H9 (cell line): ENCODE results near the gene PRRX1. TPM values are rescaled to one million over a fixed set of nuclear protein-coding genes. Genes with fewer than 3 reads are reported as not detected.

Experiments used
- DNase-seq: peaks from one replicate; pipeline ENCODE4 v3.0.0-alpha.2; 2017
- H2AFZ ChIP-seq: one replicate; pipeline ENCODE4 v1.6.1; 2013; ENCODE audit warnings: mild to moderate bottlenecking, low read length, control low read depth, moderate library complexity
- H2AK5ac ChIP-seq: 2 replicates; pipeline ENCODE4 v1.6.1; 2013; ENCODE audit warnings: low read length, control low read depth, mixed read lengths; ENCODE audit not compliant: insufficient read length
- H2BK120ac ChIP-seq: one replicate; pipeline ENCODE4 v1.6.1; 2013; ENCODE audit warnings: low read depth, mild to moderate bottlenecking, low read length, control low read depth, inconsistent platforms; ENCODE audit not compliant: poor library complexity, severe bottlenecking
- H2BK12ac ChIP-seq: 2 replicates; pipeline ENCODE4 v1.6.1; 2013; ENCODE audit warnings: low read length, control low read depth, mixed read lengths, low read depth; ENCODE audit not compliant: insufficient read length
- H2BK15ac ChIP-seq: 2 replicates; pipeline ENCODE4 v1.6.1; 2013; ENCODE audit warnings: low read depth, low read length, control low read depth
- H2BK20ac ChIP-seq: one replicate; pipeline ENCODE4 v1.6.1; 2013; ENCODE audit warnings: low read depth, mild to moderate bottlenecking, low read length, control low read depth, inconsistent platforms; ENCODE audit not compliant: poor library complexity, severe bottlenecking
- H2BK5ac ChIP-seq: 2 replicates; pipeline ENCODE4 v1.6.1; 2013; ENCODE audit warnings: low read length, control low read depth, mixed read lengths; ENCODE audit not compliant: insufficient read length
- H3K14ac ChIP-seq: 2 replicates; pipeline ENCODE4 v1.6.1; 2013; ENCODE audit warnings: low read length, control low read depth; ENCODE audit not compliant: insufficient read depth
- H3K18ac ChIP-seq: 2 replicates; pipeline ENCODE4 v1.6.1; 2013; ENCODE audit warnings: low read depth, mild to moderate bottlenecking, mixed read lengths, low read length, control low read depth; ENCODE audit not compliant: insufficient read length
- H3K23ac ChIP-seq: 2 replicates; pipeline ENCODE4 v1.6.1; 2013; ENCODE audit warnings: low read length, control low read depth, mixed read lengths, low read depth; ENCODE audit not compliant: insufficient read length
- H3K23me2 ChIP-seq: 2 replicates; pipeline ENCODE4 v1.6.1; 2013; ENCODE audit warnings: low read depth, mild to moderate bottlenecking, mixed read lengths, low read length, control low read depth; ENCODE audit not compliant: insufficient read length, poor library complexity, severe bottlenecking
- H3K27ac ChIP-seq: 2 replicates; pipeline ENCODE4 v1.5.1; 2013; ENCODE audit warnings: low read length, control low read depth, mixed read lengths, low read depth; ENCODE audit not compliant: insufficient read length
- H3K27me3 ChIP-seq: 2 replicates; pipeline ENCODE4 v1.6.1; 2013; ENCODE audit warnings: low read length, control low read depth, inconsistent platforms; ENCODE audit not compliant: insufficient read depth
- H3K4ac ChIP-seq: 2 replicates; pipeline ENCODE4 v1.6.1; 2013; ENCODE audit warnings: low read depth, mild to moderate bottlenecking, control low read depth, inconsistent platforms, low read length, moderate library complexity
- H3K4me1 ChIP-seq: 2 replicates; pipeline ENCODE4 v1.6.1; 2013; ENCODE audit warnings: low read length, control low read depth, inconsistent platforms; ENCODE audit not compliant: insufficient read depth
- H3K4me2 ChIP-seq: 2 replicates; pipeline ENCODE4 v1.6.1; 2013; ENCODE audit warnings: low read length, control low read depth, mixed read lengths; ENCODE audit not compliant: insufficient read length, insufficient read depth
- H3K56ac ChIP-seq: 2 replicates; pipeline ENCODE4 v1.6.1; 2013; ENCODE audit warnings: low read depth, mild to moderate bottlenecking, mixed read lengths, low read length, control low read depth; ENCODE audit not compliant: insufficient read length
- H3K79me1 ChIP-seq: 2 replicates; pipeline ENCODE4 v1.6.1; 2013; ENCODE audit warnings: low read depth, mild to moderate bottlenecking, moderate library complexity, low read length, control low read depth, inconsistent platforms; ENCODE audit not compliant: insufficient read depth, poor library complexity, severe bottlenecking
- H3K79me2 ChIP-seq: 2 replicates; pipeline ENCODE4 v1.6.1; 2013; ENCODE audit warnings: low read length, control low read depth, inconsistent platforms; ENCODE audit not compliant: insufficient read depth
- H3K9ac ChIP-seq: 2 replicates; pipeline ENCODE4 v1.6.1; 2013; ENCODE audit warnings: low read length, control low read depth, mixed read lengths; ENCODE audit not compliant: insufficient read length; ENCODE audit errors: extremely low read depth
- H3K9me3 ChIP-seq: one replicate; pipeline ENCODE4 v1.6.1; 2013; ENCODE audit warnings: low read depth, low read length, inconsistent platforms; ENCODE audit not compliant: control insufficient read depth
- H3T11ph ChIP-seq: one replicate; pipeline ENCODE4 v1.6.1; 2013; ENCODE audit warnings: mild to moderate bottlenecking, low read length, control low read depth, inconsistent platforms
- H4K20me1 ChIP-seq: one replicate; pipeline ENCODE4 v1.6.1; 2013; ENCODE audit not compliant: control insufficient read depth, insufficient read length, insufficient read depth
- H4K5ac ChIP-seq: 2 replicates; pipeline ENCODE4 v1.6.1; 2013; ENCODE audit warnings: low read depth, mild to moderate bottlenecking, mixed read lengths, low read length, control low read depth; ENCODE audit not compliant: insufficient read length
- H4K8ac ChIP-seq: replicated peaks from 2 replicates; pipeline ENCODE4 v1.6.1; 2013; ENCODE audit warnings: low read length, control low read depth, mixed read lengths, low read depth; ENCODE audit not compliant: insufficient read length
- H4K91ac ChIP-seq: 2 replicates; pipeline ENCODE4 v1.6.1; 2013; ENCODE audit warnings: low read depth, mild to moderate bottlenecking, moderate library complexity, mixed read lengths, low read length, control low read depth; ENCODE audit not compliant: insufficient read length
- H3K27ac Mint-ChIP-seq, 3 experiments: 2 replicates in 2 of 3; 3 replicates in 1 of 3; pipeline ENCODE4 v1.8.0; 2020 to 2021; ENCODE audit warnings: mixed read lengths in 3 of 3, mild to moderate bottlenecking in 1 of 3, moderate library complexity in 1 of 3
- H3K27me3 Mint-ChIP-seq: 2 replicates; pipeline ENCODE4 v1.8.0; 2021; ENCODE audit warnings: low read depth, mild to moderate bottlenecking, moderate library complexity, mixed read lengths
- H3K36me3 Mint-ChIP-seq, 3 experiments: 2 replicates in 2 of 3; 3 replicates in 1 of 3; pipeline ENCODE4 v1.8.0; 2020 to 2021; ENCODE audit warnings: low read depth in 3 of 3, mixed read lengths in 3 of 3; ENCODE audit not compliant: insufficient read depth in 1 of 3
- H3K4me1 Mint-ChIP-seq, 2 experiments: 2 replicates each; pipeline ENCODE4 v1.8.0; 2020; ENCODE audit warnings: mixed read lengths in 2 of 2
- H3K4me3 Mint-ChIP-seq, 2 experiments: 2 replicates in 1 of 2; 3 replicates in 1 of 2; pipeline ENCODE4 v1.8.0; 2020 to 2021; ENCODE audit warnings: mild to moderate bottlenecking in 2 of 2, mixed read lengths in 2 of 2, moderate library complexity in 1 of 2
- H3K9me3 Mint-ChIP-seq, 2 experiments: 2 replicates in 1 of 2; 3 replicates in 1 of 2; pipeline ENCODE4 v1.8.0; 2020; ENCODE audit warnings: mild to moderate bottlenecking in 2 of 2, mixed read lengths in 2 of 2, moderate library complexity in 1 of 2
- WGBS: extraction: QIAGEN DNeasy Blood & Tissue Kit; methylation state at CpG from one replicate; pipeline ENCODE4 v1.1.7; 2013; ENCODE audit warnings: missing lambda C conversion rate, low lambda C conversion rate, mixed read lengths; ENCODE audit not compliant: insufficient read length; ENCODE audit errors: extremely low coverage; 5-methylcytosine and 5-hydroxymethylcytosine counted together
- total RNA-seq: library from RNA; stranded (reverse); gene quantifications from 2 replicates; pipeline ENCODE4 v1.2.1, GENCODE V29; 2021
- TF ChIP-seq, protein P1 (sequence below): fragments of 200-600 bp; sonication (generic); conservative IDR thresholded peaks from 3 replicates; pipeline ENCODE4 v1.8.0; 2021; ENCODE audit warnings: antibody characterized with exemption, mild to moderate bottlenecking

Gene PRRX1
- total RNA-seq, 1 experiment from 2014 or later, result not detected

DNA sequence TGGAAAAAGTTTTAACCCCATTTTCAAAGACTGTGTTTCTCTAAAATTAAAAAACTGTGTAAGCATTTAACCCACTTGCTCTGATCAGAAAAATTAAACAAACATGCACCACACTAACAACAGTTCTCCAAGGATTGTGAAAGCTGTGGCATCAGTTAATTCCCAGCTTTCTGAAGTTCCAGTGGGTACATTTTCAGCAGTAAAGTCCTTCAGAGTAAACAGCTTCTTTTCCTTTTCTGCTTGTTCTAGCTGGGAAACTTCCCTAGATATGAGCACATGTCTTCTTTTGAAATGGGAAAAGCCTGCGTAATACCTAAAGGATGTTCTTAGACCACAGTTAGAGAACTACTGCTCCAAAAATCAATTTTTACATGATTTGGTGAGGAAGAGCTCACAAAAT is 11.1 kb downstream of the PRRX1 start:
- H3K4ac ChIP-seq, result no peak overlapping the region
- no peak overlapping the region for H3K56ac ChIP-seq
- H2BK20ac ChIP-seq, result no peak overlapping the region
- no peaks in the 10 kb centered on the region for H3K4me1 ChIP-seq
- H2AK5ac ChIP-seq, result no peak overlapping the region
- no peak overlapping the region for H4K5ac ChIP-seq
- H3K23me2 ChIP-seq, result peaks cover 2% of the 10 kb centered on the region
- no peak overlapping the region for H3K4me3 Mint-ChIP-seq
- no peak overlapping the region for H2AFZ ChIP-seq
- H3K27me3 ChIP-seq, result peaks cover 12% of the 10 kb centered on the region
- H4K8ac ChIP-seq, result no peak overlapping the region
- no peak overlapping the region for H3K18ac ChIP-seq
- no peaks in the 10 kb centered on the region for H3K36me3 Mint-ChIP-seq
- H3K79me2 ChIP-seq, result no peaks in the 10 kb centered on the region
- no peak overlapping the region for H2BK120ac ChIP-seq
- no peaks in the 10 kb centered on the region; a peak in 1 of 5 replicates for H3K9me3 Mint-ChIP-seq
- no peak overlapping the region for H3K9ac ChIP-seq
- no peak overlapping the region for H4K91ac ChIP-seq
- no peaks in the 10 kb centered on the region for H4K20me1 ChIP-seq
- no peak overlapping the region for H3K27ac ChIP-seq
- WGBS, result no CpG with 5 or more reads among the region's 1 CpG
- no peak overlapping the region for H3K14ac ChIP-seq
- H2BK12ac ChIP-seq, result no peak overlapping the region
- no peak overlapping the region for H3T11ph ChIP-seq
- H2BK15ac ChIP-seq, result no peak overlapping the region
- H3K27ac Mint-ChIP-seq, result no peak overlapping the region
- TF ChIP-seq, protein P1, sequence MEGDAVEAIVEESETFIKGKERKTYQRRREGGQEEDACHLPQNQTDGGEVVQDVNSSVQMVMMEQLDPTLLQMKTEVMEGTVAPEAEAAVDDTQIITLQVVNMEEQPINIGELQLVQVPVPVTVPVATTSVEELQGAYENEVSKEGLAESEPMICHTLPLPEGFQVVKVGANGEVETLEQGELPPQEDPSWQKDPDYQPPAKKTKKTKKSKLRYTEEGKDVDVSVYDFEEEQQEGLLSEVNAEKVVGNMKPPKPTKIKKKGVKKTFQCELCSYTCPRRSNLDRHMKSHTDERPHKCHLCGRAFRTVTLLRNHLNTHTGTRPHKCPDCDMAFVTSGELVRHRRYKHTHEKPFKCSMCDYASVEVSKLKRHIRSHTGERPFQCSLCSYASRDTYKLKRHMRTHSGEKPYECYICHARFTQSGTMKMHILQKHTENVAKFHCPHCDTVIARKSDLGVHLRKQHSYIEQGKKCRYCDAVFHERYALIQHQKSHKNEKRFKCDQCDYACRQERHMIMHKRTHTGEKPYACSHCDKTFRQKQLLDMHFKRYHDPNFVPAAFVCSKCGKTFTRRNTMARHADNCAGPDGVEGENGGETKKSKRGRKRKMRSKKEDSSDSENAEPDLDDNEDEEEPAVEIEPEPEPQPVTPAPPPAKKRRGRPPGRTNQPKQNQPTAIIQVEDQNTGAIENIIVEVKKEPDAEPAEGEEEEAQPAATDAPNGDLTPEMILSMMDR, result no peak
- DNase-seq, result no peak
- peaks cover 53% of the 10 kb centered on the region for H3K27me3 Mint-ChIP-seq
- H3K79me1 ChIP-seq, result no peaks in the 10 kb centered on the region
- no peak overlapping the region for H3K4me2 ChIP-seq
- no peak overlapping the region for H3K23ac ChIP-seq
- no peaks in the 10 kb centered on the region for H3K9me3 ChIP-seq
- H3K4me1 Mint-ChIP-seq, result peaks cover 7 to 8% of the 10 kb centered on the region in 2 experiments; a peak in 3 of 4 replicates
- no peak overlapping the region for H2BK5ac ChIP-seq
